HG02970 (cell line): ENCODE data around the gene MPP3.
"Not testable (repeated sequence)": the region's sequence is repeated elsewhere in the genome, so short reads cannot be mapped to it uniquely, and the experiment has no call there.

Experiments
- ATAC-seq: cut with Tn5 transposase; IDR thresholded peaks from one replicate; pipeline ENCODE4 v1.9.1; 2021; ENCODE audit warnings: mild to moderate bottlenecking, moderate library complexity, moderate number of reproducible peaks; ENCODE audit not compliant: unreplicated experiment, low FRiP score

Gene MPP3

GRCh38 chr17:43832976-43833829 is at the start of gene MPP3:
Gene MPP3 (minus strand): TSS chr17:43833146. CDS start chr17:43831906, 1,240 bp downstream.
- ATAC-seq: no peak

GRCh38 chr17:43881758-43882505 is 49.0 kb upstream of the MPP3 start:
- no peak for ATAC-seq

- no peak for ATAC-seq
These were observed 48.2 kb upstream of the MPP3 start for GRCh38 chr17:43881181-43881580.

GRCh38 chr17:43880420-43880991 is 47.6 kb upstream of the MPP3 start:
- no peak for ATAC-seq

- ATAC-seq: no peak
These were observed 46.9 kb upstream of the MPP3 start for GRCh38 chr17:43879723-43880419.

GRCh38 chr17:43878260-43879175 is 45.6 kb upstream of the MPP3 start:
- no peak for ATAC-seq

GRCh38 chr17:43877451-43878155 is 44.7 kb upstream of the MPP3 start:
- no peak for ATAC-seq

GRCh38 chr17:43877031-43877430 is 44.1 kb upstream of the MPP3 start:
- ATAC-seq: no peak

GRCh38 chr17:43875476-43876147 is 42.7 kb upstream of the MPP3 start:
- no peak for ATAC-seq

- ATAC-seq: no peak
These were observed 41.3 kb upstream of the MPP3 start for GRCh38 chr17:43874293-43874692.

- no peak for ATAC-seq
These were observed 40.9 kb upstream of the MPP3 start for GRCh38 chr17:43873815-43874214.

- ATAC-seq: no peak
These were observed 40.1 kb upstream of the MPP3 start for GRCh38 chr17:43873091-43873490.

- no peak for ATAC-seq
These were observed 39.2 kb upstream of the MPP3 start for GRCh38 chr17:43871946-43872690.

GRCh38 chr17:43869031-43869430 is 36.1 kb upstream of the MPP3 start:
- not testable (repeated sequence) for ATAC-seq

GRCh38 chr17:43868226-43868994 is 35.5 kb upstream of the MPP3 start:
- ATAC-seq: no peak

- ATAC-seq: no peak
These were observed 31.4 kb upstream of the MPP3 start for GRCh38 chr17:43864161-43864984.
